GM19324 (cell line): ENCODE results near the gene DAZAP2.
"Not testable (repeated sequence)": the region's sequence is repeated elsewhere in the genome, so short reads cannot be mapped to it uniquely, and the experiment has no call there.

ENCODE experiments used
- ATAC-seq: cut with Tn5 transposase; IDR thresholded peaks from one replicate; pipeline ENCODE4 v1.9.1; 2021; ENCODE audit warnings: mild to moderate bottlenecking, moderate library complexity; ENCODE audit not compliant: unreplicated experiment, low FRiP score

Gene DAZAP2

DNA sequence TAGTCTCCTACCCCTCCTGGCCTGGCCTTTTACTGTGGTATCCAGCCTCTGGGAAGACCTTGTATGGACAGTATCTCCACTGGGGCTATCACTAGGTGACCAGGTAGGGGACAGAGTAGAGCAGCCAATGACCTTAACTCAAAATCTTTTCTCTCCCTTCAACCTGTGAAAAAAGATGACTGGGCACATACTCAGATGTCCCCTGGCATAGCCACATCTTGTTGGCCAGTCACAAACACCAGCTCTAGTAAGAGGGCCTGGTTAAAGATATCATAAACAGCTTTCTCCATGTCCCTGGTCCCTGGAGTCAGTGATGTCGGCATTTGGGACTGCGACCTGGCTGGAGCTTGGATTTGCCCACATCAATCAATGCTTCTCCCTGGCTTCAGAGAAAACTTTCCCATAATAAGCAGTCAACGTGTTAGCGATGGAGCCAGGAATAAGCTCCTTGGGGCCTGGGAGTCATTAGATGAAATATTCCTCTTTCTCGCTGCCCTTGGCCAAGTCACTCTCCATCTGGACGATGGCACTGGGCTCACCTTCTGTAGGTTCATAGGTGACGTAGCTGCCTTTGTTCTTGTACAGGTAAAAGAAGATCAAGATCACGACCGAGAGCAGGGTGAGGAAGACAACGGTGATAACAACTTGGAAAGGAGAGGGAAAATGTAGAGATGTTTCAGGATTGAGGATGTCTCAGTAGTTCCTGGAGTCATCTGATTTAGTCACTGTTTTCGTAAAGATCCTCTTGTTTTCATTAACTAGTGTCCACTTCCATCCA, 7.0 kb downstream of the DAZAP2 start:
- ATAC-seq, result no peak

DNA sequence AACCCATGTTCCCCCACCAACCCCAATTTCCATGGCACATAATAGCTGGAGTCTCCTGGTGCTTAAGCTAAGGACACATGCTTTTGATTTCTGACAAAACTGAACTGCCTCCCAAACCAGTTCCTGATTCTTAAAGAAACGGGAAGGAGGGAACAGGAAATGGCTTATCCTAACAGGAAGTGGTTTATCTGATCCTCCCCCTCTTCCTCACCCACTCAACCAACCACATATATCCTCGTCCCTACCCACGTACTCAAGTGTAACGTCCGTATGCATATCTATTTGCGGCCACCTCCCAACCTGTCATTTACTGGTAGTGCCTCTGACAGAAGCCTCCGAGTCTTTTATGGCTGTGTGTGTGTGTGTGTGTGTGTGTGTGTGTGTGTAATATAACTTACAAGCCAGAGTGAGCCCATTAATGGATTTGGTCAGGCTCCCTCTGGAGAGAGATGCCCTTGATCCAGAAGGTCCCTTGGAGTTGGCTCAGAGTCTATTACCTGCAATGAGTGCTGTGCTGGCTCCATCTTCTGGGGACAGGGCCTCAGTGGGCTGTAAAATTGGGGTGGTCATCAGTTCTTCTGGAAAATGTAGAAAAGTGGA, 7.7 kb downstream of the DAZAP2 start:
- no peak for ATAC-seq

DNA sequence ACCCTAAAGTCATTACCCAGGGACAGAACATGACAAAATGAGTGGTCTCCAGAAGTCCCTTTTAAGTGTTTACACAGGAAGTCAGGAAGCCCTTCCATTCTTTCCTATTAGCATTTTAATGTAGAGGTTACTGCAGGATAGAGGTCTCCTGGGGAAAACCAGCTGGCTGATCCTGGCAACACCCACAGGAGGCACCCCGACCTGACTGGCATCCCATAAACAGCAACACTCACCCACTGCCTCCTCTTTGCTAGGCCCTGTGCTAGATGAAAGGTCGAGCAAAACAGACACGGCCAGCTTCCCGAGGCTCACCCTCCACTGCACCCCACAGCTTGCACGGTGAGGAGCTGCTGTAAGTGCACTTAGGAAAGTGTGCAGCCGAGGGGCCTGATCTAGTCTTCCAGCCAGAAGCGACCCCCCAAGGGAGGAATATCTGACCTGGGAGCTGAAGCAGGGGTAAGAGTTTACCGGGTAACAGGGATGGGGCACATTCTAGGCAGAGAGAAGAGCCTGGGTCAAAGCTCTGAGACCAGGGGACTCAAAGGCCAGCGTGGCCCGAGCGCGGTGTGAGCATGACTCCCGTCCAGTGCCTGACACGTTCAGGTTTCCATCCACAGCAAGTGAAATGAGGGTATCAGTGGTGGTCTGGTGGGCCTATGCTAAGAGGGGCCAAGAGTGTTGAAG, 9.0 kb downstream of the DAZAP2 start:
- no peak for ATAC-seq

DNA sequence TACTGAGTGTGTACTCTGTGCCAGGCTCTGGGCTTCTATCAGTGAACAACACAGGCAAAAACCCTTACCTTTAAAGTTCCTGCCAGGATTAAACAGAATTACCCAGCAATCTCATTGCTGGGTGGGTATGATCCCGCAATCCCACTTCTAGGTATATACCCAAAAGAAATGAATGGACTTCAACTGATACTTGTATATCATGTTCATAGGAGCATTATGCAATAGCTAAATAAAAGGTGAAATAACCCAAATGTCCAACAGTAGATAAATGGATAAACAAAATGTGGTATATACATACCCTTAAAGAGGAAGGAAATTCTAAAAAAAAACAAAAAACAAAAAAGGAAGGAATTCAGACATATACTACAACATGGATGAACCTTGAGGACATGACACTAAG, 14.7 kb downstream of the DAZAP2 start:
- ATAC-seq, result no peak

GRCh38 chr12:51254536-51254935, 15.9 kb downstream of the DAZAP2 start:
- ATAC-seq, result no peak

DNA sequence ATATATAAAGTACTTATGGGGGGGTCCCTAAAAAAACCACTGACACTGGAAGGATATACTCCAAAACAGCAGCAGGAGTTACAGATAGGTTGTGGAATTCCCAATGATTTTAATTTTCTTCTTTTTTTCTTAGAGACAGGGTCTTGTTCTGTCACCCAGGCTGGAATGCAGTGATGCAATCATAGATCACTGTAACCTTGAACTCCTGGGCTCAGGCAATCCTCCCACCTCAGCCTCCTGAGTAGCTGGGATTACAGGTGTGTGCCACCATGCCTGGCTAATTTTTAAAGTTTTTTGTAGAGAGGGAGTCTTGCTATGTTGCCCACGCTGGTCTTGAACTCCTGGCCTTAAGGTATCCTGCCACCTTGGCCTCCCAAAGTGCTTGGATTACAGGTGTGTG, 21.0 kb downstream of the DAZAP2 start:
- not testable (repeated sequence) for ATAC-seq

DNA sequence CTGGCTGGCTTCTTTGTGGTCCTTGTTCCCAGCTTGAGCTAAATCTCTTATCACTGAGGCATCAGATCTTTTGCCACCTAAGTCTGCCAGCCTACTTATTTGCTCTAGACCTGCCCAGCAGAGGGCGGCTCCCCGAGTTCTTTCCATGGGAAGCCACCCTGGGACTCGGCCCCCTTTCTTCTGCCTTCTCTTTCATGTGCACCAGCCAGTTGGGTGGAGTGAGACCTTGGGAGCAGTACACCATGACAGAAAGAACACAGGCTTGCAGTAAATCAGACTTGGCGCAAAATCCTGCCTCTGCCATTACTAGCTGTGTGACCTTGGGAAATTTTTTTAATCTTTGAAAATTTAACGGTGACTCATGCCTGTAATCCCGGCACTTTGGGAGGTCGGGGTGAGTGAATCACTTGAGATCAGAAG, 24.1 kb downstream of the DAZAP2 start:
- no peak for ATAC-seq

- no peak for ATAC-seq
Measured at GRCh38 chr12:51263341-51263740, 24.7 kb downstream of the DAZAP2 start.

DNA sequence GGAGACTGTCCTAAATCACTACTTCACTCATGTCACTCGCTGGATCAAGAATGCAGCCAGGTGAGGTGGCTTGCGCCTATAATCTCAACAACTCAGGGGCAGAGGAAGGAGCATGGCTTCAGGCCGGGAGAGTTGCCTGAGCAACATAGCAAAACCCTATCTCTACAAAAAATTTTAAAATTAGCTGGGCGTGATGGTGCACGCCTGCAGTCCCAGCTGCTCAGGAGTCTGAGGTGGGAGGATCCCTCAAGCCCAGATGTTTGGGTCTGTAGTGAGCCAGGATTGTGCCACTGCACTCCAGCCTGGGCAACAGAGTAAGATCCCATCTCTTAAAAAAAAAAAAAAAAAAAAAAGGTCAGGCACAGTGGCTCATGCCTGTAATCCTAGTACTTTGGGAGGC, 25.7 kb downstream of the DAZAP2 start:
- ATAC-seq, result no peak

GRCh38 chr12:51265024-51265423, 26.4 kb downstream of the DAZAP2 start:
- ATAC-seq, result peak; percentile 48

- ATAC-seq, result peak; percentile 27
Measured at GRCh38 chr12:51269174-51270066, 30.8 kb downstream of the DAZAP2 start.

GRCh38 chr12:51270067-51270950, 31.7 kb downstream of the DAZAP2 start, which contains the start of gene SMAGP:
Gene SMAGP (minus strand): TSS chr12:51270415. CDS start chr12:51269278, 1,137 bp downstream.
- peak; percentile 70 for ATAC-seq

DNA sequence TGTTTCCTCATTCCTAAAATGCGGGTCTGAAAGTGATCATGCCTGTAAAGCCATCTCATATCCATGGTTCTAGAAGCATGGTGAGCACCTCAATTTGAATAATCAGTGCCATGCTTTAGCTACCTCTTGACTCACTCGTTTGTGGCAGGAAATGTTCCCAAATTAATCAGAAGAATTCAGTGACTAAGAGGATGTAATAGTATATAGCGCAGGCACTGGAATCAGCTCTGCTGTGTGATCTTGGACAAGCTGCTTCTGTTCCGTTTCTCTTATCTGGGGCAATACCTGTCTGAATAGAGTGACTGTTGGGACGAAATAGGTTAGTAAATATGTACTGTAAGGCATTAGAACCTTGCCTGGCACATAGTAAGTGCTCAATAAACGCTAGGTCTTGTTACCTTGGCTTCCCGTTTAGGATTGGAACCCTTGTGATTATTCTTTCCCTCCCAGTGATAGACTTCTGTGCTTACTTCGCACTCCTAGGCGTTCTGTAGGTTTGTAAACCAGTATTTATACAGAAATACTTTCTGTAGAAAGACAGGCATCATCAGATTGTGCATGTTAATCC, 32.4 kb downstream of the DAZAP2 start:
- no peak for ATAC-seq

- not testable (repeated sequence) for ATAC-seq
Measured at GRCh38 chr12:51272810-51273209, 34.2 kb downstream of the DAZAP2 start.

GRCh38 chr12:51275088-51275487, 36.5 kb downstream of the DAZAP2 start:
- no peak for ATAC-seq

DNA sequence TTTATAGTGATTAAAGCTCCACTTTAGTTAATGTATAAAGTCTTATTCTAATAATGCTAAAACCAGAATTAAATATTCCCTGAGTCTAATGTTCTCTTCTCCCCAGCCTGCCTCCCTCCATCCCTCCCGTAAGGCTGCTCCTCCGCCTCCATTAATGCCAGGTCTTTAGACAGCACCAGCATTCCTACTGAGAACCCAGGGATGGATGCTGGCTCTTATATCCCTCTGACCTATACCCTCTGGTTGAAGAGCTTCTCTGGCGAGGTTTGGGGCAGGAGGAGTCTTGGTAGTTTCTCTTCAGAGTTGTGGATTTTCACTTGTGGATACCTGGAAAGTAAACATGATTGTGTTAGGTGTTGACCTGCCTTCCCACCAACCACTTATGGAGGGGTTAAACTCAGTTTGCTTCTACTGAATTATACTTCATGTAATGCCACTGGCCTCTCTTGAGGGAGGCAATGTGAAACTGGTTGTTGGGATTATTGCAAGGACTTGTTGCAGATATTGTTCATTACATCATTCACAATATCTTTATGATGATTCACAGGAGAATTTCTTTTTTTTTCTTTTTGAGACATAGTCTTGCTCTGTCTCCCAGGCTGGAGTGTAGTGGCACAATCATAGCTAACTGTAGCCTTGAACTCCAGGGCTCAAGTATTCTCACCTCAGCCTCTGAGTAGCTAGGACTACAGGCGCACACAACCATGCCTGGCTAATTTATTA, 42.7 kb downstream of the DAZAP2 start:
- ATAC-seq, result no peak

GRCh38 chr12:51285843-51286242, 47.2 kb downstream of the DAZAP2 start:
- no peak for ATAC-seq
